Measurements from ENCODE around the gene SREBF2. TPM values are rescaled to one million over a fixed set of nuclear protein-coding genes. Genes with fewer than 3 reads are reported as not detected.

Gene SREBF2
- total and polyA plus RNA-seq, 2 donors from 2014 or later, result 49.2 to 71.4 TPM

- Histone ChIP-seq H3K4me3 (ENCODE audit: low read length in 3 of 3) (no peak overlapping the region), H3K4me1 (ENCODE audit: control insufficient read depth in 2 of 3, insufficient read depth in 2 of 3, low read depth in 1 of 3, low read length in 3 of 3) (no peaks in the 10 kb centered on the region), H3K9me3 (ENCODE audit: control insufficient read depth in 2 of 3, insufficient read depth in 1 of 3, low read length in 3 of 3) (no peaks in the 10 kb centered on the region), H3K27ac (ENCODE audit: low read depth in 2 of 2, low read length in 2 of 2) (no peak overlapping the region), H3K27me3 (ENCODE audit: control insufficient read depth, insufficient read depth, low read length) (no peaks in the 10 kb centered on the region), H3K36me3 (ENCODE audit: control insufficient read depth in 2 of 3, insufficient read depth in 3 of 3, low read length in 3 of 3) (no peaks in the 10 kb centered on the region), H3K9ac (ENCODE audit: low read length in 3 of 3) (no peak overlapping the region)
- DNase-seq, result no peak
- no peak for FAIRE-seq
- TF ChIP-seq, protein P1, sequence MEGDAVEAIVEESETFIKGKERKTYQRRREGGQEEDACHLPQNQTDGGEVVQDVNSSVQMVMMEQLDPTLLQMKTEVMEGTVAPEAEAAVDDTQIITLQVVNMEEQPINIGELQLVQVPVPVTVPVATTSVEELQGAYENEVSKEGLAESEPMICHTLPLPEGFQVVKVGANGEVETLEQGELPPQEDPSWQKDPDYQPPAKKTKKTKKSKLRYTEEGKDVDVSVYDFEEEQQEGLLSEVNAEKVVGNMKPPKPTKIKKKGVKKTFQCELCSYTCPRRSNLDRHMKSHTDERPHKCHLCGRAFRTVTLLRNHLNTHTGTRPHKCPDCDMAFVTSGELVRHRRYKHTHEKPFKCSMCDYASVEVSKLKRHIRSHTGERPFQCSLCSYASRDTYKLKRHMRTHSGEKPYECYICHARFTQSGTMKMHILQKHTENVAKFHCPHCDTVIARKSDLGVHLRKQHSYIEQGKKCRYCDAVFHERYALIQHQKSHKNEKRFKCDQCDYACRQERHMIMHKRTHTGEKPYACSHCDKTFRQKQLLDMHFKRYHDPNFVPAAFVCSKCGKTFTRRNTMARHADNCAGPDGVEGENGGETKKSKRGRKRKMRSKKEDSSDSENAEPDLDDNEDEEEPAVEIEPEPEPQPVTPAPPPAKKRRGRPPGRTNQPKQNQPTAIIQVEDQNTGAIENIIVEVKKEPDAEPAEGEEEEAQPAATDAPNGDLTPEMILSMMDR (IDR thresholded peaks at IDR 0.05; ENCODE audit: borderline replicate concordance, extremely low read depth, insufficient read depth), result no peak
- intact Hi-C loops (cut with DNase I), result no loop called here
These were observed 100.7 kb downstream of the SREBF2 start for GRCh38 chr22:41933411-41934177.

DNA sequence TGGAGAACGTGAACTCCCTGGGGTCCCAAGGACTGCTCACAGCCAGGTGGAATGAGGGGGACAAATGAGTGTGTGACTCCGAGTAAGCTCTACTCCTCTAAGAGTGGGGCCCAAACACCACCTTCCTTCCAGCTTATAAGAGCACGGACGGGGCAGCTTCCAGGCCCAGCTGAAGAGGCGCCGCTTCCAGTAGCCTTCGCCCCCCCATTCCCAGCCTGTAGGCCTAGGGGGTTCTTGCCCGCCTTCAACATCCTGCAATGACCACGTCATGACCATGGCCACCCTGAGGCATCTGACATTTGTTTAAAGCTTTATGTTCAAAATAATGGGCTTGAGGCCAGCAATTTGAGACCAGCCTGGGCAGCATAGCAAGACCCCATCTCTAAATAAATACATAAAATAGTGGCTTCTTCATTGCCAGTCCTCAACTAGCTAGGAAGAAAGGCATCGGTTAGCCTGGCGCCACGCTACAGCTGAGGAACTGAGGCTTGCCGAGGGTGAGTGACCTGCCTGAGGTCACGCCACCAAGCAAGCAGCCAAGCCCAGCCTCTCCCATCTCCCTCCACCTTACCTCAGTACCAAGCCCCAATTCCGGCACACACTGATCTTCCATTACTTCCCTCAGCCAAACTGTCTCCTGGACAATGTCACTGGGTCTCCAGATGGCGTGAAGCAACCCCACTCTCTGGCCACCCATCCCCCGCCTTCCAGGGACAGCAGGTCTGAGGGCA lies 101.5 kb downstream of the SREBF2 start:
- H3K9ac ChIP-seq (ENCODE audit: low read length in 3 of 3), result no peak overlapping the region
- no peak overlapping the region for H3K27ac ChIP-seq (ENCODE audit: low read depth in 2 of 2, low read length in 2 of 2)
- no peaks in the 10 kb centered on the region for H3K9me3 ChIP-seq (ENCODE audit: control insufficient read depth in 2 of 3, insufficient read depth in 1 of 3, low read length in 3 of 3)
- no peak overlapping the region for H3K4me3 ChIP-seq (ENCODE audit: low read length in 3 of 3)
- no peaks in the 10 kb centered on the region for H3K27me3 ChIP-seq (ENCODE audit: control insufficient read depth, insufficient read depth, low read length)
- H3K36me3 ChIP-seq (ENCODE audit: control insufficient read depth in 2 of 3, insufficient read depth in 3 of 3, low read length in 3 of 3), result no peaks in the 10 kb centered on the region
- TF ChIP-seq, protein P1 (IDR thresholded peaks at IDR 0.05; ENCODE audit: borderline replicate concordance, extremely low read depth, insufficient read depth), result no peak
- DNase-seq (peak in 1 of 5 donors; percentile 41), FAIRE-seq (no peak)
- intact Hi-C loops (cut with DNase I), result no loop called here
- no peaks in the 10 kb centered on the region for H3K4me1 ChIP-seq (ENCODE audit: control insufficient read depth in 2 of 3, insufficient read depth in 2 of 3, low read depth in 1 of 3, low read length in 3 of 3)

DNA sequence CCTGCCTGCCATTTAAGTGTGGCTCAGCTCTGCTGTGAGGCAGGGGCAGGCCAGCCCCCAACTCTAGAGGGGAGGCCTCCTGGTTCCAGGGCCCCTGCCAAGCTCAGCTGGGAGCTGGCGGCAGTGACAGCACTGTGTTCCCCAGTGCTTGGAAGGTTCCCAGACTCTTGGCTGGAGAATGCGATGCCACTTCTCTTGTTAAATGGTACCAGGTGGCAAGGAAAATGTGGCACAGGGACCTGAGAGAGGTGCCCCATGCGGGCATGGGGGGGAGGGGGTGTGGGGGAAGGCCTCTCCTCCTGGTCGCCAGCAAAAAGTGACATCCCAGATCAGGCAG lies 102.1 kb downstream of the SREBF2 start:
- H3K36me3 ChIP-seq (ENCODE audit: control insufficient read depth in 2 of 3, insufficient read depth in 3 of 3, low read length in 3 of 3), result no peaks in the 10 kb centered on the region
- FAIRE-seq (no peak), DNase-seq (no peak)
- intact Hi-C loops (cut with DNase I), result no loop called here
- H3K9me3 ChIP-seq (ENCODE audit: control insufficient read depth in 2 of 3, insufficient read depth in 1 of 3, low read length in 3 of 3), result no peaks in the 10 kb centered on the region
- H3K4me1 ChIP-seq (ENCODE audit: control insufficient read depth in 2 of 3, insufficient read depth in 2 of 3, low read depth in 1 of 3, low read length in 3 of 3), result no peaks in the 10 kb centered on the region
- H3K4me3 ChIP-seq (ENCODE audit: low read length in 3 of 3), result no peak overlapping the region
- no peak overlapping the region for H3K27ac ChIP-seq (ENCODE audit: low read depth in 2 of 2, low read length in 2 of 2)
- H3K27me3 ChIP-seq (ENCODE audit: control insufficient read depth, insufficient read depth, low read length), result no peaks in the 10 kb centered on the region
- no peak overlapping the region for H3K9ac ChIP-seq (ENCODE audit: low read length in 3 of 3)
- TF ChIP-seq, protein P1 (IDR thresholded peaks at IDR 0.05; ENCODE audit: borderline replicate concordance, extremely low read depth, insufficient read depth), result no peak

Data from kidney (tissue), 14 donors.